IPS-20b (cell line): Measurements from ENCODE around the gene PROSER1.

Source experiments
- H3K27ac ChIP-seq: one replicate; pipeline ENCODE4 v1.5.1; 2013; ENCODE audit warnings: low read length
- H3K27me3 ChIP-seq: 2 replicates; pipeline ENCODE4 v1.6.1; 2013; ENCODE audit warnings: mild to moderate bottlenecking, low read length, inconsistent platforms; ENCODE audit not compliant: insufficient read depth
- H3K36me3 ChIP-seq: 2 replicates; pipeline ENCODE4 v1.6.1; 2013; ENCODE audit warnings: low read depth, mild to moderate bottlenecking, inconsistent platforms, low read length, moderate library complexity; ENCODE audit not compliant: insufficient read depth
- H3K4me1 ChIP-seq: 2 replicates; pipeline ENCODE4 v1.6.1; 2013; ENCODE audit warnings: mild to moderate bottlenecking, control low read depth, inconsistent platforms, low read length, moderate library complexity; ENCODE audit not compliant: insufficient read depth
- H3K4me3 ChIP-seq: 2 replicates; pipeline ENCODE4 v1.5.1; 2013; ENCODE audit warnings: mild to moderate bottlenecking, low read length, inconsistent platforms
- H3K9ac ChIP-seq: 2 replicates; pipeline ENCODE4 v1.6.1; 2013; ENCODE audit warnings: low read depth, mild to moderate bottlenecking, inconsistent platforms, low read length, moderate library complexity
- H3K9me3 ChIP-seq: 2 replicates; pipeline ENCODE4 v1.6.1; 2013; ENCODE audit warnings: mild to moderate bottlenecking, low read depth, low read length, inconsistent platforms; ENCODE audit not compliant: insufficient read depth

The PROSER1 gene

GRCh38 chr13:39047560-39047959 is 9.7 kb upstream of the PROSER1 start:
- H3K9ac ChIP-seq = peak overlapping the region; percentile 14; the same call in 1 of the 2 replicates
- H3K27ac ChIP-seq = no peak overlapping the region
- no peaks in the 10 kb centered on the region for H3K27me3 ChIP-seq
- peak overlapping the region; percentile 24; the same call in 1 of the 2 replicates for H3K4me3 ChIP-seq
- H3K9me3 ChIP-seq = no peaks in the 10 kb centered on the region
- H3K4me1 ChIP-seq = peaks cover 17% of the 10 kb centered on the region; the same call in 1 of the 2 replicates
- peaks cover 15% of the 10 kb centered on the region for H3K36me3 ChIP-seq

- Histone ChIP-seq H3K9me3 (no peaks in the 10 kb centered on the region), H3K27me3 (no peaks in the 10 kb centered on the region), H3K36me3 (peaks cover 15% of the 10 kb centered on the region), H3K4me3 (no peak overlapping the region), H3K4me1 (peaks cover 14% of the 10 kb centered on the region; the same call in 1 of the 2 replicates), H3K9ac (no peak overlapping the region), H3K27ac (no peak overlapping the region)
Observed at GRCh38 chr13:39044536-39044935, 6.6 kb upstream of the PROSER1 start.

- Histone ChIP-seq H3K4me3 (no peak overlapping the region), H3K27ac (no peak overlapping the region), H3K9ac (no peak overlapping the region)
Observed at GRCh38 chr13:39040206-39040605, 2.3 kb upstream of the PROSER1 start.

GRCh38 chr13:39039041-39039440 is 1.2 kb upstream of the PROSER1 start:
- Histone ChIP-seq H3K4me1 (peaks cover 14% of the 10 kb centered on the region; the same call in 1 of the 2 replicates), H3K9ac (peak overlapping the region; percentile 96; the same call in 1 of the 2 replicates), H3K36me3 (peaks cover 6% of the 10 kb centered on the region), H3K4me3 (peak overlapping the region; percentile 86), H3K27ac (no peak overlapping the region), H3K27me3 (no peaks in the 10 kb centered on the region), H3K9me3 (no peaks in the 10 kb centered on the region)

More at GRCh38 chr13:39040206-39040605, 2.3 kb upstream of the PROSER1 start:
- H3K9me3 ChIP-seq = no peaks in the 10 kb centered on the region
- no peaks in the 10 kb centered on the region for H3K27me3 ChIP-seq
- peaks cover 5% of the 10 kb centered on the region; the same call in 1 of the 2 replicates for H3K4me1 ChIP-seq
- peaks cover 15% of the 10 kb centered on the region for H3K36me3 ChIP-seq

- Histone ChIP-seq H3K9me3 (no peaks in the 10 kb centered on the region), H3K4me3 (peak overlapping the region; percentile 86), H3K27ac (peak overlapping the region; percentile 16), H3K36me3 (peaks cover 7% of the 10 kb centered on the region), H3K9ac (peak overlapping the region; percentile 96; the same call in 1 of the 2 replicates), H3K4me1 (peaks cover 14% of the 10 kb centered on the region; the same call in 1 of the 2 replicates), H3K27me3 (no peaks in the 10 kb centered on the region)
Observed at GRCh38 chr13:39038569-39039030, 711 bp upstream of the PROSER1 start.

GRCh38 chr13:39037410-39037879 is 444 bp downstream of the PROSER1 start:
- H3K4me3 ChIP-seq = peak overlapping the region; percentile 86
- peaks cover 14% of the 10 kb centered on the region; the same call in 1 of the 2 replicates for H3K4me1 ChIP-seq

GRCh38 chr13:39036212-39036611 is 1.7 kb downstream of the PROSER1 start:
- H3K4me3 ChIP-seq = peak overlapping the region; percentile 86
- peaks cover 14% of the 10 kb centered on the region; the same call in 1 of the 2 replicates for H3K4me1 ChIP-seq
- no peaks in the 10 kb centered on the region for H3K27me3 ChIP-seq
- H3K27ac ChIP-seq = no peak overlapping the region
- H3K36me3 ChIP-seq = peaks cover 21% of the 10 kb centered on the region
- H3K9me3 ChIP-seq = no peaks in the 10 kb centered on the region
- H3K9ac ChIP-seq = peak overlapping the region; percentile 96

More at GRCh38 chr13:39037410-39037879, 444 bp downstream of the PROSER1 start:
- Histone ChIP-seq H3K9me3 (no peaks in the 10 kb centered on the region), H3K27me3 (no peaks in the 10 kb centered on the region), H3K27ac (peak overlapping the region; percentile 16), H3K36me3 (peaks cover 11% of the 10 kb centered on the region), H3K9ac (peak overlapping the region; percentile 96)

- peaks cover 25% of the 10 kb centered on the region for H3K36me3 ChIP-seq
- no peaks in the 10 kb centered on the region for H3K9me3 ChIP-seq
- peaks cover 14% of the 10 kb centered on the region; the same call in 1 of the 2 replicates for H3K4me1 ChIP-seq
- H3K27me3 ChIP-seq = no peaks in the 10 kb centered on the region
- H3K27ac ChIP-seq = no peak overlapping the region
- peak overlapping the region; percentile 86 for H3K4me3 ChIP-seq
- H3K9ac ChIP-seq = peak overlapping the region; percentile 96
Observed at GRCh38 chr13:39035799-39036198, 2.1 kb downstream of the PROSER1 start.

GRCh38 chr13:39035204-39035603 is 2.7 kb downstream of the PROSER1 start:
- Histone ChIP-seq H3K4me1 (peaks cover 14% of the 10 kb centered on the region; the same call in 1 of the 2 replicates), H3K27ac (no peak overlapping the region), H3K36me3 (peaks cover 31% of the 10 kb centered on the region), H3K9ac (peak overlapping the region; percentile 96; the same call in 1 of the 2 replicates), H3K4me3 (peak overlapping the region; percentile 86), H3K9me3 (no peaks in the 10 kb centered on the region), H3K27me3 (no peaks in the 10 kb centered on the region)

- Histone ChIP-seq H3K9me3 (no peaks in the 10 kb centered on the region), H3K4me3 (peak overlapping the region; percentile 86; the same call in 1 of the 2 replicates), H3K9ac (no peak overlapping the region), H3K27ac (no peak overlapping the region), H3K27me3 (no peaks in the 10 kb centered on the region), H3K36me3 (peaks cover 43% of the 10 kb centered on the region), H3K4me1 (peaks cover 14% of the 10 kb centered on the region; the same call in 1 of the 2 replicates)
Observed at GRCh38 chr13:39034085-39034484, 3.8 kb downstream of the PROSER1 start.

GRCh38 chr13:39032150-39032549 is 5.7 kb downstream of the PROSER1 start:
- no peak overlapping the region for H3K4me3 ChIP-seq
- peaks cover 17% of the 10 kb centered on the region; the same call in 1 of the 2 replicates for H3K4me1 ChIP-seq
- peaks cover 62% of the 10 kb centered on the region for H3K36me3 ChIP-seq
- H3K9ac ChIP-seq = no peak overlapping the region
- no peaks in the 10 kb centered on the region for H3K9me3 ChIP-seq
- H3K27me3 ChIP-seq = no peaks in the 10 kb centered on the region
- no peak overlapping the region for H3K27ac ChIP-seq

GRCh38 chr13:39025433-39025839 is 12.5 kb downstream of the PROSER1 start:
- Histone ChIP-seq H3K36me3 (peaks cover 99% of the 10 kb centered on the region), H3K4me3 (peak overlapping the region; percentile 31), H3K9ac (no peak overlapping the region)

More at GRCh38 chr13:39025433-39025839, 12.5 kb downstream of the PROSER1 start:
- Histone ChIP-seq H3K4me1 (peaks cover 44% of the 10 kb centered on the region), H3K9me3 (no peaks in the 10 kb centered on the region), H3K27ac (peak overlapping the region; percentile 18), H3K27me3 (no peaks in the 10 kb centered on the region)
